Dendritic cell treated with granulocyte-macrophage colony-stimulating factor and Interleukin-4, amounts not matched to agents 40 ng/mL and 50 ng/mL, for 4 days (primary cell): ENCODE measurements around the gene FOXN4.

Experiments used
- H3K27ac Mint-ChIP-seq: one replicate; pipeline ENCODE4 v1.8.0; 2022; ENCODE audit warnings: mild to moderate bottlenecking, mixed read lengths
- H3K27me3 Mint-ChIP-seq: one replicate; pipeline ENCODE4 v1.8.0; 2022; ENCODE audit warnings: mild to moderate bottlenecking, mixed read lengths
- H3K36me3 Mint-ChIP-seq: one replicate; pipeline ENCODE4 v1.8.0; 2022; ENCODE audit warnings: low read depth, mixed read lengths
- H3K4me1 Mint-ChIP-seq: one replicate; pipeline ENCODE4 v1.8.0; 2022; ENCODE audit warnings: low read depth, mixed read lengths
- H3K4me3 Mint-ChIP-seq: one replicate; pipeline ENCODE4 v1.8.0; 2022; ENCODE audit warnings: mild to moderate bottlenecking, moderate library complexity, mixed read lengths
- H3K9me3 Mint-ChIP-seq: one replicate; pipeline ENCODE4 v1.8.0; 2022; ENCODE audit warnings: mixed read lengths
- intact Hi-C: fragments of 100-400 bp; cut with micrococcal nuclease; formaldehyde crosslinking; loops from one replicate; pipeline ENCODE4 v1.15.0; 2022

The FOXN4 gene

GRCh38 chr12:109281452-109281851, 27.6 kb downstream of the FOXN4 start:
- Mint-ChIP-seq H3K4me3 (no peak overlapping the region), H3K36me3 (no peaks in the 10 kb centered on the region), H3K4me1 (peaks cover 7% of the 10 kb centered on the region), H3K9me3 (no peaks in the 10 kb centered on the region), H3K27me3 (no peaks in the 10 kb centered on the region), H3K27ac (no peak overlapping the region)
- intact Hi-C loops, result no loop called here

GRCh38 chr12:109279525-109279924, 29.6 kb downstream of the FOXN4 start:
- H3K4me3 Mint-ChIP-seq, result no peak overlapping the region
- intact Hi-C loops, result no loop called here
- H3K9me3 Mint-ChIP-seq, result no peaks in the 10 kb centered on the region
- peaks cover 7% of the 10 kb centered on the region for H3K4me1 Mint-ChIP-seq
- no peaks in the 10 kb centered on the region for H3K27me3 Mint-ChIP-seq
- H3K27ac Mint-ChIP-seq, result no peak overlapping the region
- H3K36me3 Mint-ChIP-seq, result no peaks in the 10 kb centered on the region

- Mint-ChIP-seq H3K9me3 (no peaks in the 10 kb centered on the region), H3K27me3 (no peaks in the 10 kb centered on the region), H3K4me3 (no peak overlapping the region), H3K36me3 (no peaks in the 10 kb centered on the region), H3K27ac (no peak overlapping the region), H3K4me1 (peaks cover 7% of the 10 kb centered on the region)
- intact Hi-C loops, result no loop called here
Observed at GRCh38 chr12:109278912-109279311, 30.2 kb downstream of the FOXN4 start.

GRCh38 chr12:109277899-109278762, 31.0 kb downstream of the FOXN4 start:
- no peak overlapping the region for H3K4me3 Mint-ChIP-seq
- no peak overlapping the region for H3K27ac Mint-ChIP-seq
- intact Hi-C loops, result no loop called here
- no peaks in the 10 kb centered on the region for H3K9me3 Mint-ChIP-seq
- no peaks in the 10 kb centered on the region for H3K36me3 Mint-ChIP-seq
- peaks cover 7% of the 10 kb centered on the region for H3K4me1 Mint-ChIP-seq
- H3K27me3 Mint-ChIP-seq, result peaks cover 6% of the 10 kb centered on the region

DNA sequence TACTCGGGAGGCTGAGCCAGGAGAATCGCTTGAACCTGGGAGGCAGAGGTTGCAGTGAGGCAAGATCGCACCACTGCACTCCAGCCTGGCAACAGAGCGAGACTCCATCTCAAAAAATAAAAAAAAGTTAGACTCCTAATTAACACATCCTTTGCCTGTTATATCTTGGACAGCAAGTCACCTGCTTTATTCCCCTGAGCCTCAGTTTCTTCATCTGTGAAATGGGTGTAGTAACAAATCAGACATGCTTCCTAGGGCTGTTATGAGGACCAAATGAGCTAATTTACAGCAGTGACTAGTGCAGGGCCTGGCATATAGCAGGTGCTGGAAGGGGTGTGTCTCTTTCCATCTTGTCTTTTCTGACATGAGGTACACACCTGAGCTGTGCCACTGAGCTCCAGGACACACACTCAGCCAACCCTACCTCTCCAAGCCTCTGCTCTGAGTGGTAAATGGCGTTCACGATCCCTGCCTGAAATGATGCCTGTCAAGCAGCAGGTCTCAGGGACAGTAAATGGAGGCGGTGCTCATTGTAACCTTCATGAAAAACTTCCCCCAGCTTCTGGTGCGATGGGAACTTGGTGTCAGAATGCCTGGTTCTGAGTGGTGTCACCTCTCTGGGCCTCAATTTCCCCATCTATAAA, 31.7 kb downstream of the FOXN4 start:
- peaks cover 7% of the 10 kb centered on the region for H3K4me1 Mint-ChIP-seq
- no peaks in the 10 kb centered on the region for H3K9me3 Mint-ChIP-seq
- no peaks in the 10 kb centered on the region for H3K36me3 Mint-ChIP-seq
- no peak overlapping the region for H3K27ac Mint-ChIP-seq
- no peak overlapping the region for H3K4me3 Mint-ChIP-seq
- intact Hi-C loops, result no loop called here
- H3K27me3 Mint-ChIP-seq, result peaks cover 6% of the 10 kb centered on the region

- H3K36me3 Mint-ChIP-seq, result no peaks in the 10 kb centered on the region
- H3K27me3 Mint-ChIP-seq, result peaks cover 6% of the 10 kb centered on the region
- H3K9me3 Mint-ChIP-seq, result no peaks in the 10 kb centered on the region
- H3K4me1 Mint-ChIP-seq, result peaks cover 7% of the 10 kb centered on the region
- H3K4me3 Mint-ChIP-seq, result no peak overlapping the region
- intact Hi-C loops, result no loop called here
- H3K27ac Mint-ChIP-seq, result peak overlapping the region; percentile 4
Observed at GRCh38 chr12:109276160-109276559, 32.9 kb downstream of the FOXN4 start.

DNA sequence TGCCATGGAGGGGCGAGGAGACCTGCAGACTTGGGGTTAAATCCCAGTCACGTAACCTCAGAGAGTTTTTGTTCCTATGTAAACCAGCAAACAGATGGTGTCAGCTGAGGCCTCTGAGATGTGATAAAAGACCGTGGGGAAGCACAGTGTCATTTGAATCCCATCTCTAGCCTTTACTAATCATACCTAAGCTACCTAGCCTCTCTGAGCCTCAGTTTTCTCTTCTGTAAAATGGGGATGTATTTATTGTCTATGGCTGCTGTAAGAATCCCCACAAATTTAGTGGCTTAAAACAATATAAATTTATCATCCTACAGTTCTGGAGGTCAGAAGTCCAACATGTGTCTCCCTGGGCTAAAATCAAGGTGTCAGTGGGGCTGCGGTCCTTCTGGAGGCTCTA, 33.9 kb downstream of the FOXN4 start:
- Mint-ChIP-seq H3K9me3 (no peaks in the 10 kb centered on the region), H3K27ac (no peak overlapping the region), H3K4me1 (peaks cover 7% of the 10 kb centered on the region), H3K36me3 (no peaks in the 10 kb centered on the region), H3K4me3 (no peak overlapping the region), H3K27me3 (peaks cover 6% of the 10 kb centered on the region)
- intact Hi-C loops, result no loop called here

GRCh38 chr12:109274381-109274780, 34.7 kb downstream of the FOXN4 start:
- H3K4me1 Mint-ChIP-seq, result peaks cover 7% of the 10 kb centered on the region
- H3K36me3 Mint-ChIP-seq, result no peaks in the 10 kb centered on the region
- intact Hi-C loops, result no loop called here
- H3K27ac Mint-ChIP-seq, result no peak overlapping the region
- no peak overlapping the region for H3K4me3 Mint-ChIP-seq
- H3K9me3 Mint-ChIP-seq, result no peaks in the 10 kb centered on the region
- H3K27me3 Mint-ChIP-seq, result peaks cover 6% of the 10 kb centered on the region

- intact Hi-C loops, result no loop called here
- H3K36me3 Mint-ChIP-seq, result no peaks in the 10 kb centered on the region
- H3K4me1 Mint-ChIP-seq, result peaks cover 7% of the 10 kb centered on the region
- no peak overlapping the region for H3K4me3 Mint-ChIP-seq
- H3K9me3 Mint-ChIP-seq, result no peaks in the 10 kb centered on the region
- peaks cover 6% of the 10 kb centered on the region for H3K27me3 Mint-ChIP-seq
- H3K27ac Mint-ChIP-seq, result no peak overlapping the region
Observed at GRCh38 chr12:109273354-109273753, 35.7 kb downstream of the FOXN4 start.

- Mint-ChIP-seq H3K36me3 (peaks cover 9% of the 10 kb centered on the region), H3K4me1 (peaks cover under 1% of the 10 kb centered on the region), H3K27ac (no peak overlapping the region), H3K9me3 (no peaks in the 10 kb centered on the region), H3K4me3 (no peak overlapping the region), H3K27me3 (peaks cover 6% of the 10 kb centered on the region)
- intact Hi-C loops, result no loop called here
Observed at GRCh38 chr12:109271418-109271817, 37.7 kb downstream of the FOXN4 start.

GRCh38 chr12:109270494-109270893, 38.6 kb downstream of the FOXN4 start:
- Mint-ChIP-seq H3K9me3 (no peaks in the 10 kb centered on the region), H3K36me3 (peaks cover 18% of the 10 kb centered on the region), H3K27me3 (peaks cover 6% of the 10 kb centered on the region), H3K4me3 (no peak overlapping the region), H3K4me1 (no peaks in the 10 kb centered on the region), H3K27ac (no peak overlapping the region)
- intact Hi-C loops, result no loop called here

- peaks cover 29% of the 10 kb centered on the region for H3K36me3 Mint-ChIP-seq
- intact Hi-C loops, result no loop called here
- no peaks in the 10 kb centered on the region for H3K9me3 Mint-ChIP-seq
- H3K27ac Mint-ChIP-seq, result no peak overlapping the region
- no peaks in the 10 kb centered on the region for H3K4me1 Mint-ChIP-seq
- no peak overlapping the region for H3K4me3 Mint-ChIP-seq
- peaks cover 6% of the 10 kb centered on the region for H3K27me3 Mint-ChIP-seq
Observed at GRCh38 chr12:109269428-109269827, 39.7 kb downstream of the FOXN4 start.

DNA sequence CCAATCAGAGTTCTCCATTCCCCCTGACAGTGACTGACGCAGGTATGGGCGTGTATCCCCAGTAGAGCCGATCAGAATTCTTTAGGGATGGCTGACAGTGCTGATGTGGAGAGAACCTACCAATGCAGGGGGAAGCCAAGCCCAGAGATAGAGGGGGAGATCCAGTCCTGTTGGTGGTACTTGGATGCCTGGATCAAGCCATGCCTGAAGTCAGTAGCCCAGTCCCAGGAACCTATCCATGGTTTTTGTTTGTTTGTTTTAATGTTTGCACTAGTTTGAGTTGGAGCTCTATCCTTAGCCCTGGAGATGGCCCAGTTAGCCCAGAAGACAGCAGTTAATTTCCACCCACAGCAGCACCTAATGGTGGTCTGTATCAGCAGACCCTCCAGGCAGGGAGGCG, 40.2 kb downstream of the FOXN4 start:
- Mint-ChIP-seq H3K9me3 (no peaks in the 10 kb centered on the region), H3K4me3 (no peak overlapping the region), H3K4me1 (no peaks in the 10 kb centered on the region), H3K27ac (no peak overlapping the region), H3K36me3 (peaks cover 29% of the 10 kb centered on the region), H3K27me3 (peaks cover 6% of the 10 kb centered on the region)
- intact Hi-C loops, result no loop called here

DNA sequence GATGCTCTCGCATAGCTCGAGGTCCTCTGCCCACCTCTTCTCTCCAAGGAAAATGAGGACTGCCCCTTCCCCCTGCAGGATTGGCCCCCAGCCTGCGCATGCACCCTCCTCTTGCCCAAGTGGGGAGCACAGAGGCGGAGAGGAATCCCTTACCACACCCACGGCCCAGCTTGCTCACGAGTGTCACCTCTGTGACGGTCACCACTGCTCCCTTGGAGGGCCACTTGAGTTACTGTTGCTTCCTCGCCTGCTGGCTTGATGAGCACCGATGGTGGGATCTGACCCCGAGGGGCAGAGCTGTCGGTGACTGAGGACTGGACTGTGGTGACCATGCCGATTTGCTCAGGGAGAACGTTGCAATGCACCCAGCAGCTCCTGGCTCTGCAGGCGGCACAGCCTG, 41.7 kb downstream of the FOXN4 start:
- Mint-ChIP-seq H3K36me3 (peaks cover 29% of the 10 kb centered on the region), H3K27ac (no peak overlapping the region), H3K27me3 (no peaks in the 10 kb centered on the region), H3K4me1 (no peaks in the 10 kb centered on the region), H3K9me3 (no peaks in the 10 kb centered on the region), H3K4me3 (no peak overlapping the region)
- intact Hi-C loops, result no loop called here
